Prostate gland (tissue), 1 donor: ENCODE measurements around the gene TMEM181.

Source experiments
- POLR2A ChIP-seq: fragments of 450-650 bp; IDR thresholded peaks from one replicate; pipeline ENCODE4 v1.6.1; 2016; ENCODE audit warnings: antibody characterized with exemption, mild to moderate bottlenecking
- POLR2AphosphoS5 ChIP-seq: sonication (generic); formaldehyde crosslinking; IDR thresholded peaks from one replicate; pipeline ENCODE4 v1.6.1; 2017; ENCODE audit warnings: antibody characterized with exemption

- TF ChIP-seq POLR2A (no peak), POLR2AphosphoS5 (no peak)
These were observed 1.5 kb downstream of the TMEM181 start for GRCh38 chr6:158561321-158561884.
